OCI-M2 (cell line): ENCODE results near the gene CSF1R.
"Not testable (repeated sequence)": the region's sequence is repeated elsewhere in the genome, so short reads cannot be mapped to it uniquely, and the experiment has no call there.

Source experiments
- DNase-seq: peaks from one replicate; lab custom pipeline; 2025; ENCODE audit not compliant: unreplicated experiment; lab: John Stamatoyannopoulos, UW

Gene CSF1R

DNA sequence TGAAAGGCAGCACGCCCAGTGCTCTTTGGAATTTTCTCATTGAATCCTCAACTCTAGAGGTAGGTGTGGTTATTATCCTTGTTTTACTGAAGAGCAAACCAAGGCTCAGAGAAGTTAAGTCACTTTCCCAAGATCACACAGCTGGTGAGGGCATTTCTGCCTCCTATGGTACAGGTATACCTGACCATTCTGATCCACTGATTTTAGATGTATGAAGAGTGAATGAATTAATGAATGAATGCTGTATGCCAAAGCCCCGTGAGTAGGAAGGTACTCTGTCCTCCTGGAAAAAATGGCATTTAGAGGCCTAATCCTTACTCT is 18.2 kb upstream of the CSF1R start:
- DNase-seq, result no peak

DNA sequence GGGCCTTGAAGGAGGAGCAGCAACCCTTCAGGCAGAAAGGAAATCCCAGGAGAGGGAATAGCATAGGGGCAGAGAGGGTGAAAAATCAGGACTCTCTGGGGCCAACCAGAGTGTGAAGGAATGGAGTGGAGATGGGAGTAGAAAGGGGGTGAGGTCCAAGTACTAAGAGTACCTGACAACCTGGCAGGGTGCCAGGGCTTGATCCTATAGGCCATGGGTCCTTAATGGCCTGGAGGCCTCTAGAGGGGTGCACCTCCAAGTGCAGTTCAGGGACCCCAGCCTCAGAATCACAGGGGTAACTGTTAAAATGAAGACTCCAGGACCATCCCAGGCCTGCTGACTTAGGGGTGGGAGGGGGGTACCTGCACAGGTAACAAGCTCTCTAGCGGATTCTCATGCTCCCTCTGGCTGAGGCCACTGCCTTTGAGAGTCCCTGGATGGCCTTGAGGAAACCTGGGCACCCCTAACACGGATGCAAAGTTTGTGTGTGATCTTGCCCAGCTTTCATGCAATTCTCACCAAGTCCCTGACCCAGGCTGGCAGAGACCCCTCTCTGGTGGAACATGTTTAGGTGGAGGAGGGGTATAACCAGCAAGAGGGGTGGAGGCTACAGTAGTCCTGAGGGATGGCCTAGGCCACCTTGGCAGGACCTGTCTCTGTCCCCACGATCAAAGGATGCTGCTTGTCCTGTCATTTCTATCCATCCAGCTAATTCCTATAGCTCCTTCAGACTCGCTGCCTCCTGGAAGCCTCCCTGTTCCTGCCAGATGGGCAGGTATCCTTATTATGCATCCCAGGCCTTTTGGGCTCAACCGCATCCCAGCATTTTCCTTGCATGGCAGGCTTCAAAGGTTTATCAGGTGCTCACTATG is 17.6 kb upstream of the CSF1R start:
- no peak for DNase-seq

DNA sequence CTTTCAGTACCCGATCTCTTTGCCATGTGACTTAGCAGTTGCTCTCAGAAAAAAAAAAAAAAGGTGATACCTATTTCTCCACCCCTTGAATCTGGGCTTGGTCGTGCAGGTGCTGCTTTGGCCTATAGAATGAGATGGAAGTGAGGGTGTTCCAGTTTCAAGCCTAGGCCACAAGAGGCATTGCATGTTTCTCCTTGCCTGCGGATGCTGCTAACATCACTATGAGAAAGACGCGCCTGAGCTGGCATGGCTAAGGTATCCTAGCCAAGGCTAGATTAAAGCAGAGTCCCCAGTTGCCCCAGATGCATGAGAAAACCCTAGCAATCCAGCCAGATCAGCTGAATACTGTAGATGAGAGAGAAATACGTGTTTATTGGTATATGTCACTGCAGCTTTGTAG is 14.7 kb upstream of the CSF1R start:
- no peak for DNase-seq

DNA sequence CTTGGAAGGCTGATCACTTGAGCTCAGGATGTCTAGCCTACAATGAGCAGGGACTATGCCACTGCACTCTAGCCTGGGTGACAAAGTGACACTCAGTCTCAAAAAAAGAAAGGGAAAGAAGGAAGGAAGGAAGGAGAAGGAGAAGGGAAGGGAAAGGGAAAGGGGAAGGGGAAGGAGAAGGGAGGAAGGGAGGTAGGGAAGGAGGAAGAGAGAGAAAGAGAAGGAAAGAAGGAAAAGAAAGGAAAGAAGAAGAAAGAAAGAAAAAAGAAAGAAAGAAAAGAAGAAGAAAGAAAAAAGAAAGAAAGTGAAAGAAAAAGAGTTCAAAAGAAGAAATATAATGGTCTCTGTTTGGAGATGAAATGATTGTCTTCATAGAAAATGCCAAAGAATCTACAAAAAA is 10.8 kb upstream of the CSF1R start:
- DNase-seq, result no peak

DNA sequence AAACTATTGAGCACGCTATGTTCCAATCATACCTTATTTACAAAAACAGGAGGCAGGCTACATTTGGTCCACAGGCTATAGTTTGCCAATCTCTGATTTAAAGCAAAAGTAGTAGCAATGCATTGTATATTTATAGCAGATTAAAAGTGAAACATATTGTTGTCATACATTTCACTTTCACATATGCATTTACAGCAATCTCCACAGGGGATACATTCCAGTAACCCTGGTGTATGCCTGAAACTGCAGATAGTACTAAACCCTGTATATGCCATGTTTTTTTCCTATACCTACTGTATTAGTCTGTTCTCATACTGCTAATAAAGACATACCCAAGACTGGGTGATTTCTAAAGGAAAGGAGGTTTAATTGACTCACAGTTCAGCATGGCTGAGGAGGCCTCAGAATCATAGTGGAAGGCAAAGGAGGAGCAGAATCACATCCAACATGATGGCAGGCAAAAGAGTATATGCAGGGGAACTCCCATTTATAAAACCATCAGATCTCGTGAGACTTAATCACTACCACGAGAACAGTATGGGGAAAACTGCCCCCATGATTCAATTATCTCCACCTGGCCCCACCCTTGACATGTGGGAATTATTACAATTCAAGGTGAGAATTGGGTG is 5.9 kb upstream of the CSF1R start:
- no peak for DNase-seq

DNA sequence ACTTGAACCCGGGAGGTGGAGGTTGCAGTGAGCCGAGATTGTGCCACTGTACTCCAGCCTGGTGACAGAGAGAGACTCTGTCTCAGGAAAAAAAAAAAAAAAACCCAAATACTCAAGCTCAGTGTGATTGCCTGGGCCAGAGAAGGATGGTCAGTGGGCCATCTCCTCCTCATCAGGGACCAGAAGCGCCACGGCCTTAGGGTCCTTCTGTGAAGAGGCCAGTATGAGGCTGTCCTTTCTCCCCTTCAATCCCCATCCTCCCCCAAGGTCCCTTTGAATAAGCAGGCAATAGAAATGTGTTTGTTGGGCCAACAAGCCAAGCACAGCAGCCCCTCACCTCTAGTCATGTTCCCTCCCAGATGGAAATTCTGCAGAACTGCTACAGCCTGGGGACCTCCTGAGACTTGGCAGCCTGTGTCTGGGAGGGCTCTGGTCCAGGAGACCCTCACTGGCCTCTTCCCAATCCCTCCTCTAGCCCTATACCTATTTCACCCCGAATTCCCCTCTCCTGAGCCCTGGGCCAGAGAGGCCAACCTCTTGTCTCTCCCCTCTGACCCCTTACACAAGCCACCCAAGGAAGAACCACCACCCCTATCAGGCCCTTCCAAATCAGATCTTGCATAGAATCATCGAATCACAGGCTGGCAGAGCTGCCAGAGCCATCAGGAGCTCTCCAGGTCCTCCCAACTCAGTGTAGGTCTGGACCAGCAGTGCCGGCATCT is 1.0 kb downstream of the CSF1R start:
- DNase-seq, result no peak

DNA sequence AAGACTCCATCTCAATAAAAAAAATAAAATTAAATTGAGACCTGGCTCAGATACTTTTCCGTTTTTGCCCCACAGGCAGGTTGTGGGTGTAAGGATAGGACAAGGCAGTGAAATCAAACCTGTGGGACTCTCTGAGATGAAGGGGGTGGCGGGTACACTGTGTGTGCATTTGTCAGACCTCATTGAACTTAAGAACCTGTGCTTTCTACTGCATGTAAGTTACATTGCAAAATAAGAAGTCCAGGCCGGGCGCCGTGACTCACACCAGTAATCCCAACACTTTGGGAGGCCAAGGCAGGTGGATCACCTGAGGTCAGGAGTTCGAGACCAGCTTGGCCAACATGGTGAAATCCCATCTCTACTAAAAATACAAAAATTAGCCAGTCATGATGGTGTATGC is 1.6 kb downstream of the CSF1R start:
- DNase-seq, result not testable (repeated sequence)

DNA sequence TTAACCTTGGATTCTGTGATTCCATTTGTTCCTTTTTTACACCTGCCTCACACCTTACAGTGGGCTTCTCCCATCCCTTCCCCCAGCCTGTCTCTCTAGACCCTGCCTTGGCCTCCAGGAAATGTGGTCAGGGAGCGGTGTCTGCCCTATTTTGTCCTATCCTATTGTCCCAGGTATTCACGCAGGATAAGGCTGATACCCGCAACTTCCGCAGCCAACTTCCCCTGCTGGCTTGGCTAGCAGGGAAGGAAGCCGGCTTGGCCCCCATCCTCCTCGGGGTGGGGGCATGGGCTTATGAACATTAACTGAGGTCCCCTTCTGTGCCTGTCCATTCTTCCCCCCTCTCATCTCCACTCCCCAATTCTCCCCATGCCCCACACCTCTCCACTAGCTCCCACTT is 3.5 kb downstream of the CSF1R start:
- no peak for DNase-seq

DNA sequence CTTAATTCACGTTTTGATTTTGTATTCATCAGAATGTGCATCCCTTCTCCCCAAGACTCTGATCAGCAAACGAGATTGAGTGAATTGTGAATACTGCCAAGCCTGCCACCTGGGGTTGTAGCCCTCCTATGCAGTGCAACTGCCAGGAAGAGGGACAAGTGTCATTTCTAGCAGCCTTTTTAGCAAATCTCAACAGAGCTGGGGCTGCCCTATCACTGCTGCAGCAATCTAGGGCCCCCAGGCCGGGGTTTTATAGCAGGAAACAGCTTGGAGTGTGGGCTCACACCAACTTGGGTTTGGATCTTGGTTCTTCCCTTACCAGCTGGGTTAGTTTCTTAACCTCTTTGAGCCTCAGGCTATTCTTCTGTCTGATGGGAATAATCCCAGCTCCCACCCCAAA is 4.0 kb downstream of the CSF1R start:
- DNase-seq, result no peak

DNA sequence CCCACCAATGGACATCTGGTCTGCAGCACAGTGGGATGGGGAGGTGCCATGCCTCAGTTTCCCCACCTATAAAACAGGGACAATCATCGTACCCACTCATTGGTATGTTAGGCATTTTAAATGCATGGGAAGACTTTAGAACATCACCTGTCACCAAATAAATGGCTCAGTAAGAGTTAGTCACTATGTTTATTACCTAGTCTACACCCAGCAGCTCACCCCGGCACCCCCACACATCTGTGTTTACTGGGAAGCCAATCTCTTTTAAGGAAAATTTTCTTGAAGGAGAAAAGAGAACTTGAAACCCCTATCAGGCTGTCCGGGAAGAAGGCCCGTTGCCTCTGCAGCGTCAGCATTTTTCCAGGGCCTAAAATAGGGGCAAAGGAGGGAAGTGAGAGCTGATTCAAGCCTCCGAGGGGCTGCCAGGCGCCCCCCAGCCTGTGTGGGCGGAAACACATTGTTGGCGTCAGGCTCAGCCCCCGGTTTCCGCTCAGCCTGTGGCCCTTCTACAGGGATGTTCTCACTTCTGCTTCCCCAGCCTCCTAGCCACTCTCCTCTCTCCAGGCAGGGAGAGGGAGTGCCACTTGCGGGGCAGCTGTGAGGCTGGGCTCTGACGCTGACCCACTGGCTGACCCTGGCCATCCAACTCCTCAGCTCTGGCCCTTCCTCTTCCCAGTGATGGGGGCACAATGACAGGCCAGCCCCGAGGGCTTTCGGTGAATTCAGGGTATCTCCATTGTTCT is 4.6 kb downstream of the CSF1R start:
- DNase-seq, result no peak

DNA sequence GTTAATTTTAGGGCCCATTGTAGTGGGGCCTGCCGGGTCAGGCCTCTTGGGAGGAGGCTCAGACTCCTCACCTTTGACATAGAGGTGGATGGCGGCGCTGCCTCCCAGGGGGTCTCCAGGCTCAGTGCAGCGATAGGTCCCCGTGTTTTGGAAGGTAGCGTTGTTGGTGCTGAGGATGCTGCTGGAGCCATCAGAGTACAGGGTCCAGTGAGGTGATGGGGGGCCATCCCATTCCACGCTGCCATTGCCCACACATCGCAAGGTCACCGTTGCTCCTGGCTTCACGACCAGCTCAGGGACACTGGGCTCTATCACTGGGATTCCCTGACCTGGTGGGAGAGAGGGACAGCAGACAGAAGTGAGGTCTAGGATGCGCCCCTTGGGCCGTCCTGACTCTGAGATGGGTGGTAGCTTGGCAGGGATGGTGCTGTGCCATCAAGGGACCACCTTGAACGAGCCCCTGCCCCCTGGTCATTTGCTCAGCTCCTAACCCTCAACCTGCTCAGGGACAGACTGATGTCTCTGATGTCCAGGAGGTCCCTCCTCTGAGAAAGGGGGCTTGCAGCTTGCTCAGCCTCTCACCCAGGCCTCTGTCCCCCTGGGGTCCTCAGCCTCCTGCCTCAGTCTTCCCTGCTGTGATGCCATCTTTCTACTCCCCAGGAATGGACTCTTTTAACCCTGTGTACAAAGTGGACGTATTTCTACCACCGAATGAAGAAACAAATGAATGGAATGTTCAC is 5.5 kb downstream of the CSF1R start:
- DNase-seq, result no peak

DNA sequence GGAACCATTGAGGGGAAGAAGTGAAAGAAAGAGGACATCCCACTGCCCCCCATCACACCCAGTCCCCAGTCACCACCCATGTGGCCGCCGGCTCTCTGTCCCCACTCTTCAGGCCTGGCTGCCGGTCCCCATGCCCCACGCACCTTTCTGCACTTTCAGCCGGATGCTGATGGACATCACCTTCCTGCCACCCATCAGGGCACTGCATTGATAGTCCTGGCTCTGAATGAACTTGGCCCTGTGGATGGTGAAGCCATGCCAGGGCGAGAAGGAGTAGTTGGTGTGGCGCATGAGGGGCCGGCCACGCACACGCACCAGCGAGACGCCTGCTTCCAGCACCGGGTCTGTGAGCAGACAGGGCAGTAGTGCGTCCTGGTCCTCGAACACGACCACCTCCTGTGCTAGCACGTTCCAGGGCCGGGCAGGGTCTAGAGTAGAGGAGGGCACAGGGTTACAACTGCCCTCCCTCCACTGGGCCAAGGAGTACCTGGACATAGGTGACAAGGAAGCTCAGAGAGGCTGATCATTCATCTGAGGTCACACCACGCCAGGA is 6.4 kb downstream of the CSF1R start:
- no peak for DNase-seq

DNA sequence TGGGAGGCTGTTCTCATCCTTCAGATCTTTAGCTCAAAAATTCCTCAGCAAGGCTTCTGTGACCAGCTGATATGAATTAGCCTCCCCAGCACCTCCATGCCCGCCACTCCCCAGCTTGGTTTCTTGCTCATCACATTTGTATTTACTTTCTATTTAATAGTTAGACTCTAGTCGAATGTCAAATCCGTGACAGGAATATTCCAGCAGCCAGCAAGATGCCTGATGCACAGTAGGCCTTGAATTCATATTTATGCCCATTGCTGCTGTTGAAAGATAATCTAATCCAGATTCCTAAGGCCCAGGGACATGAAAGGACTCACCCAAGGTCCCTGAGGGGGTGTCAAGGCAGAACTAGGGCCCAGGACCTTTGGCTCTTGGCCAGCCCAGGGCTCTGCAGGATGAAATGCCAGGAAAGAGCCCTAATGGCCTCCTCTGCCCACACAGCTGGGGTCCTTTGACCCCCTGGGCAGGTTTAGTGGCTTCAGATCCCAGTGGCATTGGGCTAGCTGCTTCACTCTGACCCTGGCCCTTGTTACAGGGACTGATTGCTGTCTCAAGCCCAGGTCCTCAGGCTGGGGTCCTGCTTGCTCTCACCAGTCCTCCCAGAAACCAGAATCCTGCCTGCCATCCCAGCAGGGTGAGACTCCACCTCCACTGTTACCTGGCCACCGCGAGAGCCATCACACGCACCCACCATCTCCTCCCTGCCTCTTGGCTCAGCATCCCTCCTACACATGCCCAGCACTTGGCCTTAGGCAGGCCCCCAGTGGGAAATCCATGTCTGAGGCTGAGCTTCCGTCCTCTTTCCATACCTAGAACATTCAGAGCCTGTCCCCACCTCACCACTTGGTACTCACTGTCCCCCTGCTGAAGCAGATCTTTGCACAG is 7.3 kb downstream of the CSF1R start:
- no peak for DNase-seq

DNA sequence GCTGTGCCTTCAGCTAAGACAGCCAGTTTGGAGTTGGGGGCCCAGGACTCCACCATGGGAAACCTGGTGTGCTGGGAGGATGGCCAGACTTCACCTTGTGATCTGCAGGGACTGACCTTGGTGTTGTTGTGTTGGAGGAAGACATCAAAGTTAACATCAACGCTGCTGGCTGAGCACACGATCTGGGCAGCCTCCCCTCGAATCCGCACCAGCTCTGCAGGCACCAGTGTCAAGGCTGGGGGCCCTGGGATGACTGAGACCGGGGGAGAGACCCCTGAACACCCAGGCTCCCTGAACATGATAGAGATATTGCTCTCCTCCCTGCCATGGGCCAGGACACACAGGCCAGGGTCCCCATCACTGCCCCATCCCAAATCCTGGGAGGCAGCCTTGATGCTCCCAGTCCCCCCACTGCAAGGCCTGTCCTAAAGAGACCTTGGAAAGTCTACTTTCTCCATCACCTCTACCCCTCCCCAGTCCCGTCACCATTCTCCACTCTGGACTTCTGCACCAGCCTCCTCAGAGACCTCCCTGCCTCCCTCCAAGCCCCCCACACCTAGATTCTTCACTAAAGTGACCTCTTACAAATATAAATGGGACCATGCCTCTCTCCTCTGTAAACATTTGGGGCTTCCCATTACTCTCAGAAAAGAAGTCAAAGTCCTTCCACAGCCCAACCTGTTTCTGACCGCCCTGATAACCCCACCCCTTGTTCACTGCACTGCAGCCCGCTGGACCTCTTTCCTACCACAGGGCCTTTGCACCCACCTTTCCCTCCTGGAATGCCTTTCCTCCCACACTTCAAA is 8.2 kb downstream of the CSF1R start:
- no peak for DNase-seq

DNA sequence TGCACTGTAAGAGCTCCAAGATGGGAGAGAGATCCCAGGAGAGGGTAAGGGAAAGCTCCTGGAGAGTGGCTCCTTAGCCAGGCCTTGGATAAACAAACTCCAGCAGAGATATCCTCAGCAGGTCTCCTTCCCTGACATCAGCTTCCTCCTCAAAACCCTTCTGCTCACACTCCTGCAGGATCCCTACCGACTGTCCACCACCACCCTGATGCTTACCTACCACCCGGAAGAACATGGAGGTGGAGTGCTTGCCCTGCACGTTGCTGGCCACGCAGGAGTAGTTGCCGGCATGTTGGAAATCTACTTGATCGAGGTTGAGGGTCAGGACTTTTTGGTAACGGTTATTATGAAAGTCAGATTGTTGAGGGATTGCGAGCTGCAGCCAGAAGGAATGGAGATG is 9.3 kb downstream of the CSF1R start:
- DNase-seq, result no peak

DNA sequence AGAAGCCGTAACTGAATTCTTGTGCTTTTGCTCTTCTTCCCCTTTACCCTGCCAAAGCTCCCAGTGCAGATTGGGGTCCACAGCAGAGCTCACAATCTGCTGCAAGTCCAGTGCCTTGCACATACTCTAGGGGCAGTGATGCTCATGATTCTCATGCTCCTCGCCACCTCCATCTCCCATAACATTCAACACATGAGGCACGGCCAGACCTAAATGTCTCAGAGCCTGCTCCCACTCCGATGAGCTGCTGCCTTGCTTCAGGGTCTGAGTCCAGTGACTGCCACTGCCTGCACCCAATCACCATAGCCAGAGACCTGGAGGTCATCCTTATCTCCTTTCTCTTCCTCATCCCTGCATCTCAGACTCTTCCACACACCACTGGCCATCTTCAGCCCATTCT is 10.5 kb downstream of the CSF1R start:
- DNase-seq, result no peak

DNA sequence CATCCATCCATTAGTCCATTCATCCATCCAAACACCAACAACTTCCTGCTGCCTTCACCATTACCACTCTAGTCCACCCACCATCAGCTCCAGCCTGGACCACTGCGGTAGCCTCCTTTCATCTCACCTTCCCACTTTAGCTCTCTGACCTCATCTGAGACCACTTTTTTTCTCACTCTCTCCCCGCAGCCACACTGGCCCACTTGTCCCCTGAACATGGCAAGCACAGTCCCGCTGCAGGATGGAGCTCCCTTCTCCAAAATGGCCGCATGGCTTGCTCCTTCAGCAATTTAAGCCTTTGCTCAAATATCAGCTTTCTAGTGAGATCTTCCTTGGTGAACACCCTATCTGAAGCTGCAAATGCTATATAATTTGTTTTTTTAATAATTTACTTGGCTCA is 11.1 kb downstream of the CSF1R start:
- no peak for DNase-seq

DNA sequence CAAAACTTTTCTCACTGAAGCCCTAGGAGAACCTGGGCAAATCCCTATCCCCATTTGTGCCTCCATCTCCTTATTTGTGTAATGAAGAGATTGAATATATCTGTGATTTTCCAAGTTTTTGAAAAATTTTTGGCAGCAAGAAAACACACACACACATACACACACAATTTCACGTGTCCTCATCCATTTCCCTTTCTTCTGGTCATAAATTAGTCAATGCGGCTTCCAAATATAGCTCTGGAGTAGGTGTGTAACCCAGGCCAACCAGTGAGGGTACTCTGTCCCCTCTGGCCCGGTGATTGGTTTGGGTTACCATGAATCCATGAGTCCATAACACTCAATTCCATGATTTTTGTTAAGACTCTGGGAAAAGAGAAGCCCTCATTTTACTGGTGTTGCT is 12.7 kb downstream of the CSF1R start:
- DNase-seq, result no peak
